ENCODE measurements around the gene NOS1. TPM values are rescaled to one million over a fixed set of nuclear protein-coding genes. Genes with fewer than 3 reads are reported as not detected.

Gene NOS1
- total and polyA plus RNA-seq, 10 donors = 0.03 to 0.22 (median 0.04) TPM; not detected in 6

GRCh38 chr12:117159674-117160073, 201.8 kb downstream of the NOS1 start:
- DNase-seq = no peak
- Histone ChIP-seq H3K36me3 (peaks cover 7 to 100% (median 96%) of the 10 kb centered on the region in 6 donors), H3K4me1 (peaks cover 0 to 11% (median 0%) of the 10 kb centered on the region in 6 donors), H3K9me3 (no peaks in the 10 kb centered on the region), H3K27ac (no peak overlapping the region), H3K4me3 (no peak overlapping the region), H3K27me3 (replicated peaks in 1 of 7) (no peaks in the 10 kb centered on the region)
- TF ChIP-seq POLR2AphosphoS5 (IDR thresholded peaks at IDR 0.05) (no peak), POLR2A (IDR thresholded peaks at IDR 0.05) (no peak)
- TF ChIP-seq, protein P1, sequence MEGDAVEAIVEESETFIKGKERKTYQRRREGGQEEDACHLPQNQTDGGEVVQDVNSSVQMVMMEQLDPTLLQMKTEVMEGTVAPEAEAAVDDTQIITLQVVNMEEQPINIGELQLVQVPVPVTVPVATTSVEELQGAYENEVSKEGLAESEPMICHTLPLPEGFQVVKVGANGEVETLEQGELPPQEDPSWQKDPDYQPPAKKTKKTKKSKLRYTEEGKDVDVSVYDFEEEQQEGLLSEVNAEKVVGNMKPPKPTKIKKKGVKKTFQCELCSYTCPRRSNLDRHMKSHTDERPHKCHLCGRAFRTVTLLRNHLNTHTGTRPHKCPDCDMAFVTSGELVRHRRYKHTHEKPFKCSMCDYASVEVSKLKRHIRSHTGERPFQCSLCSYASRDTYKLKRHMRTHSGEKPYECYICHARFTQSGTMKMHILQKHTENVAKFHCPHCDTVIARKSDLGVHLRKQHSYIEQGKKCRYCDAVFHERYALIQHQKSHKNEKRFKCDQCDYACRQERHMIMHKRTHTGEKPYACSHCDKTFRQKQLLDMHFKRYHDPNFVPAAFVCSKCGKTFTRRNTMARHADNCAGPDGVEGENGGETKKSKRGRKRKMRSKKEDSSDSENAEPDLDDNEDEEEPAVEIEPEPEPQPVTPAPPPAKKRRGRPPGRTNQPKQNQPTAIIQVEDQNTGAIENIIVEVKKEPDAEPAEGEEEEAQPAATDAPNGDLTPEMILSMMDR (IDR thresholded peaks at IDR 0.05 in 8 of 11, conservative IDR thresholded peaks at IDR 0.05 in 3 of 11) = no peak
- intact Hi-C loops (cut with DNase I; ENCODE audit: low total_unique reads) = no loop called here
- 88 to 97% (median 91%) methylated on average over 9 of the region's 9 CpGs for WGBS, 5 donors

DNA sequence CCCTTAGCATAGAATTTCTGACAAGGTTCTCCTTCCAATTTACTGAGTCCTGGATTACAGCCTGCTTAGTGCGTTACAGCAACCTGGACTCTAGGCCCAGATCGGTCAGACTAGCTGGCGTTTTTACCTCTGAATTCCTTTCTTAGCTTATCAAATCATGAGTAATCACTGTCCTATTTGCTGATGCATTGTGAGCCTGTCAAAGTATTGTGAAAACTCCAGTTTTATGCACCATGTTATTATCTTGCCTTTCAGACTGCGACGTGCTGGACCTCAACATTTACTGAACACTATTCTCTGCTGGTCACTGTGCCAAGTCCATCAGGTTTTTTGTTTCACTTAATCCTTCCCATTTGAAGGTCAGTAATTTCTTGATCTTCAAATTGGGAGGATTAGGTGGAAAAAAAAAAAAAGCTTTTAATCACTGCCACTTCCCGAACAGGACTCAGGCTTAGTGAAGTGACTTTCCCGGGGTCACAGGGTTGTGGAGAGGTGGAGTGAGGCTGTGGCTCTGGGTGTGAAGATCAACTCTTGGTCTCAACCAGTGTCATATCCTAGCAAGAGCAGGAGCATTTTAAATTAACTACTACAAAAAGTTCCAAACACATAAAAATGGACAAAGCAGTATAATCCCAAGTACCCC, 202.4 kb downstream of the NOS1 start:
- intact Hi-C loops (cut with DNase I; ENCODE audit: low total_unique reads) = no loop called here

More for the DNA sequence above, 202.4 kb downstream of the NOS1 start:
- 80 to 94% (median 88%) methylated on average over 7 of the region's 7 CpGs for WGBS, 5 donors
- TF ChIP-seq POLR2AphosphoS5 (IDR thresholded peaks at IDR 0.05) (no peak), POLR2A (IDR thresholded peaks at IDR 0.05) (no peak)
- TF ChIP-seq, protein P1 (IDR thresholded peaks at IDR 0.05 in 8 of 11, conservative IDR thresholded peaks at IDR 0.05 in 3 of 11) = no peak
- Histone ChIP-seq H3K36me3 (peaks cover 4 to 100% (median 96%) of the 10 kb centered on the region in 6 donors), H3K4me3 (no peak overlapping the region), H3K27ac (no peak overlapping the region), H3K27me3 (replicated peaks in 1 of 7) (no peaks in the 10 kb centered on the region), H3K9me3 (no peaks in the 10 kb centered on the region), H3K4me1 (peaks cover 0 to 11% (median 0%) of the 10 kb centered on the region in 6 donors)
- DNase-seq = no peak

Other genes with a start within 250 kb of the NOS1 start
- gene FBXO21, start 171.2 kb downstream of the NOS1 start, total RNA-seq = 100 to 1,000 TPM in 2 of 7 donors, 10 to 100 TPM in 5; 30.6 to 130 (median 50.0) TPM
- 10 to 100 TPM in 1 of 3 donors, 1 to 10 TPM in 2; 6.3 to 10.5 (median 6.7) TPM for gene FBXO21, start 171.2 kb downstream of the NOS1 start, polyA plus RNA-seq